HL-60 (cell line): ENCODE results near the gene FTO.

Source experiments
- DNase-seq, 2 experiments: peaks; one replicate each; pipeline ENCODE4 v3.0.0-alpha.2; 2010 to 2020; ENCODE audit warnings: low read depth in 1 of 2, low spot score in 1 of 2
- H3K27ac ChIP-seq: fragments of 250-450 bp; sonication (Bioruptor Pico); replicated peaks from 2 replicates; pipeline ENCODE4 v1.5.1; 2020; ENCODE audit warnings: mild to moderate bottlenecking, moderate library complexity
- H3K27me3 ChIP-seq: fragments of 250-450 bp; sonication (Bioruptor Pico); 2 replicates; pipeline ENCODE4 v1.5.1; 2021; ENCODE audit warnings: mild to moderate bottlenecking, moderate library complexity; ENCODE audit not compliant: insufficient read depth, poor library complexity, severe bottlenecking
- H3K4me3 ChIP-seq: replicated peaks from 2 replicates; pipeline ENCODE4 v1.5.1; 2011; ENCODE audit warnings: mild to moderate bottlenecking, control low read depth, low read length; ENCODE audit not compliant: insufficient read depth
- GABPA ChIP-seq: IDR thresholded peaks from 2 replicates; pipeline ENCODE4 v1.6.1; 2012; ENCODE audit warnings: low read depth
- POLR2AphosphoS5 ChIP-seq: IDR thresholded peaks from 2 replicates; pipeline ENCODE4 v1.6.1; 2012; ENCODE audit warnings: low read depth
- SPI1 ChIP-seq: IDR thresholded peaks from 2 replicates; pipeline ENCODE4 v1.6.1; 2012; ENCODE audit warnings: low read depth, mild to moderate bottlenecking, borderline replicate concordance
- TF ChIP-seq, protein P1 (sequence below): IDR thresholded peaks from 2 replicates; pipeline ENCODE4 v1.6.1; 2012; ENCODE audit warnings: low read depth; ENCODE audit not compliant: insufficient replicate concordance
- TF ChIP-seq, protein P2 (sequence below): IDR thresholded peaks from one replicate; pipeline ENCODE4 v1.5.1; 2011; ENCODE audit warnings: low read length, control low read depth, inconsistent platforms; ENCODE audit not compliant: insufficient read depth

Gene FTO

DNA sequence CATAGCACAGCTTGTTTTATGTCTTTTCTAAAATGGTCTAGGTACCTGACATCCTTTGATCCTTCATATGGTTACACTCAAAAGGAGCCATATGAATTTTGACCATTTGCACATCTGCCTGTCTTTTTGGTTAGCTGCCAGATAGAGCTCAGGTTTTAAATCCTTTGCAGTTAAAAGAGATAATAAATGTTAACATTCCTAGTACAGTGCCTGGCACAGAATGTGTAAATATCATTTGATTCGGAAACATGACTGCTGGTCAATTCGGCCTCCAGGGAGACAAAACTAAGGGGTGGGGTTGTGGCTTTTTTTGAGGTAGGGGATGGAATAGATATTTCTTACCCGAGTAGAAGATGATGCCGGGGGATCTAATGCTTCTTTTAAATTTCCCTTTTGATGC lies 64.2 kb downstream of the FTO start:
- H3K4me3 ChIP-seq, result no peak overlapping the region
- DNase-seq, result no peak
- H3K27me3 ChIP-seq, result no peaks in the 10 kb centered on the region
- no peak for TF ChIP-seq SPI1
- TF ChIP-seq, protein P1, sequence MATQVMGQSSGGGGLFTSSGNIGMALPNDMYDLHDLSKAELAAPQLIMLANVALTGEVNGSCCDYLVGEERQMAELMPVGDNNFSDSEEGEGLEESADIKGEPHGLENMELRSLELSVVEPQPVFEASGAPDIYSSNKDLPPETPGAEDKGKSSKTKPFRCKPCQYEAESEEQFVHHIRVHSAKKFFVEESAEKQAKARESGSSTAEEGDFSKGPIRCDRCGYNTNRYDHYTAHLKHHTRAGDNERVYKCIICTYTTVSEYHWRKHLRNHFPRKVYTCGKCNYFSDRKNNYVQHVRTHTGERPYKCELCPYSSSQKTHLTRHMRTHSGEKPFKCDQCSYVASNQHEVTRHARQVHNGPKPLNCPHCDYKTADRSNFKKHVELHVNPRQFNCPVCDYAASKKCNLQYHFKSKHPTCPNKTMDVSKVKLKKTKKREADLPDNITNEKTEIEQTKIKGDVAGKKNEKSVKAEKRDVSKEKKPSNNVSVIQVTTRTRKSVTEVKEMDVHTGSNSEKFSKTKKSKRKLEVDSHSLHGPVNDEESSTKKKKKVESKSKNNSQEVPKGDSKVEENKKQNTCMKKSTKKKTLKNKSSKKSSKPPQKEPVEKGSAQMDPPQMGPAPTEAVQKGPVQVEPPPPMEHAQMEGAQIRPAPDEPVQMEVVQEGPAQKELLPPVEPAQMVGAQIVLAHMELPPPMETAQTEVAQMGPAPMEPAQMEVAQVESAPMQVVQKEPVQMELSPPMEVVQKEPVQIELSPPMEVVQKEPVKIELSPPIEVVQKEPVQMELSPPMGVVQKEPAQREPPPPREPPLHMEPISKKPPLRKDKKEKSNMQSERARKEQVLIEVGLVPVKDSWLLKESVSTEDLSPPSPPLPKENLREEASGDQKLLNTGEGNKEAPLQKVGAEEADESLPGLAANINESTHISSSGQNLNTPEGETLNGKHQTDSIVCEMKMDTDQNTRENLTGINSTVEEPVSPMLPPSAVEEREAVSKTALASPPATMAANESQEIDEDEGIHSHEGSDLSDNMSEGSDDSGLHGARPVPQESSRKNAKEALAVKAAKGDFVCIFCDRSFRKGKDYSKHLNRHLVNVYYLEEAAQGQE, result no peak
- TF ChIP-seq, protein P2, sequence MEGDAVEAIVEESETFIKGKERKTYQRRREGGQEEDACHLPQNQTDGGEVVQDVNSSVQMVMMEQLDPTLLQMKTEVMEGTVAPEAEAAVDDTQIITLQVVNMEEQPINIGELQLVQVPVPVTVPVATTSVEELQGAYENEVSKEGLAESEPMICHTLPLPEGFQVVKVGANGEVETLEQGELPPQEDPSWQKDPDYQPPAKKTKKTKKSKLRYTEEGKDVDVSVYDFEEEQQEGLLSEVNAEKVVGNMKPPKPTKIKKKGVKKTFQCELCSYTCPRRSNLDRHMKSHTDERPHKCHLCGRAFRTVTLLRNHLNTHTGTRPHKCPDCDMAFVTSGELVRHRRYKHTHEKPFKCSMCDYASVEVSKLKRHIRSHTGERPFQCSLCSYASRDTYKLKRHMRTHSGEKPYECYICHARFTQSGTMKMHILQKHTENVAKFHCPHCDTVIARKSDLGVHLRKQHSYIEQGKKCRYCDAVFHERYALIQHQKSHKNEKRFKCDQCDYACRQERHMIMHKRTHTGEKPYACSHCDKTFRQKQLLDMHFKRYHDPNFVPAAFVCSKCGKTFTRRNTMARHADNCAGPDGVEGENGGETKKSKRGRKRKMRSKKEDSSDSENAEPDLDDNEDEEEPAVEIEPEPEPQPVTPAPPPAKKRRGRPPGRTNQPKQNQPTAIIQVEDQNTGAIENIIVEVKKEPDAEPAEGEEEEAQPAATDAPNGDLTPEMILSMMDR, result no peak
- no peak for TF ChIP-seq GABPA
- no peak for TF ChIP-seq POLR2AphosphoS5
- no peak overlapping the region for H3K27ac ChIP-seq

DNA sequence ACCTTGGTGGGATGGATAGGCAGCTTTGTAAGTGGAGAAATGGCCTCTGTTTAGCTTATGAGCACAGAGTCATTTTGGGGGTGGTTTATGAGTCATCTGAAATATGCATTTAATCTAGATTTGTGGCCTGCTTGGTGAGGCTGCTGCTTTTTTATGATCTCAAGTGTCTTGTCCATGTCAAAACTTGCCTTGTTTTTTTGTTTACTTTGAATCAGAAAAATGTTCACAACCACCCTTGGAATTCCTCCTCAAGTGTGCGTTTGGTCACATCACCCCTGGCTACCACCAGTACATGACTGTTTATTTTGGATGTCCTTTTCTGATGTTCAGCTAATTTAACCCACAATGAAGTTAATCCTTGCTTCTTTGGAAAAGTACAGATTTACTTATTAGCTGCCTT lies 64.6 kb downstream of the FTO start:
- TF ChIP-seq GABPA (no peak), POLR2AphosphoS5 (no peak), SPI1 (no peak)
- TF ChIP-seq, protein P2, result no peak
- TF ChIP-seq, protein P1, result no peak
- no peak for DNase-seq
- Histone ChIP-seq H3K27ac (no peak overlapping the region), H3K27me3 (no peaks in the 10 kb centered on the region), H3K4me3 (no peak overlapping the region)

DNA sequence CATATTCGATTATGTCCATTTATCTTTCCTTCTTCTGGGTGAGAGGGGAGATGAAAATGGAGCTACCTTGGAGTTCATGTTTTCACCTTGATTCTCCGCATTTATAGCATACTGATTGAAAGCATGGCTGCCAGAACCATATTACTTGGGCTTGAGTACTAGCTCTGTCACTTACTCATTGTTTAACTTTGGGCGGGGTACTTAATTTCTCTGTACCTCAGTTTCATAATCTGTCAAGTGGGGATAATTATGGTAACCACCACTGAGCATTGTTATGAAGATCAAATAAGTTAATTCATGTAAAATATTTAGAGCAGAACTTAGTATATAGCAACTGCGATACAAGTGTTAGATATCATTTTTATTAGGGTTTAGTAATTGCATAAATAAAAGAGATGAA lies 65.2 kb downstream of the FTO start:
- Histone ChIP-seq H3K4me3 (no peak overlapping the region), H3K27me3 (no peaks in the 10 kb centered on the region), H3K27ac (no peak overlapping the region)
- TF ChIP-seq GABPA (no peak), POLR2AphosphoS5 (no peak), SPI1 (no peak)
- TF ChIP-seq, protein P2, result no peak
- TF ChIP-seq, protein P1, result no peak
- no peak for DNase-seq
